WTC11 (cell line): ENCODE data around the gene CFAP161.

Source experiments
- ATF3 ChIP-seq: sonication (generic); formaldehyde crosslinking; conservative IDR thresholded peaks from 2 replicates; pipeline ENCODE4 v1.8.1; 2022; ENCODE audit warnings: mild to moderate bottlenecking, missing genetic modification reagents
- CTCF ChIP-seq: fragments of 200-600 bp; IDR thresholded peaks from 2 replicates; pipeline ENCODE4 v1.8.0; 2022; ENCODE audit warnings: antibody characterized with exemption
- ETV6 ChIP-seq: sonication (generic); formaldehyde crosslinking; IDR thresholded peaks from 2 replicates; pipeline ENCODE4 v1.8.1; 2022; ENCODE audit warnings: mild to moderate bottlenecking, missing genetic modification reagents
- FOXK1 ChIP-seq: sonication (generic); formaldehyde crosslinking; IDR thresholded peaks from 2 replicates; pipeline ENCODE4 v1.8.0; 2022; ENCODE audit warnings: mild to moderate bottlenecking, moderate library complexity, missing genetic modification reagents
- NFYB ChIP-seq: sonication (generic); formaldehyde crosslinking; conservative IDR thresholded peaks from 2 replicates; pipeline ENCODE4 v1.8.0; 2022; ENCODE audit warnings: low read depth, missing genetic modification reagents
- PRDM15 ChIP-seq: sonication (generic); formaldehyde crosslinking; IDR thresholded peaks from 2 replicates; pipeline ENCODE4 v1.8.0; 2022; ENCODE audit warnings: missing genetic modification reagents
- TEAD4 ChIP-seq: sonication (generic); formaldehyde crosslinking; IDR thresholded peaks from 2 replicates; pipeline ENCODE4 v1.8.0; 2022; ENCODE audit warnings: mild to moderate bottlenecking, missing genetic modification reagents
- ZNF121 ChIP-seq: sonication (generic); formaldehyde crosslinking; IDR thresholded peaks from 2 replicates; pipeline ENCODE4 v1.8.0; 2023; ENCODE audit warnings: missing genetic modification reagents
- ZNF423 ChIP-seq: fragments of 250-450 bp; sonication (Bioruptor Pico); IDR thresholded peaks from 2 replicates; pipeline ENCODE4 v2.1.2; 2022; ENCODE audit warnings: mild to moderate bottlenecking, moderate library complexity
- TF ChIP-seq, protein P1 (sequence below): sonication (generic); formaldehyde crosslinking; IDR thresholded peaks from 2 replicates; pipeline ENCODE4 v1.8.1; 2023; ENCODE audit warnings: mild to moderate bottlenecking, missing genetic modification reagents, moderate library complexity

- TF ChIP-seq TEAD4 (CRISPR knock-in tag) (no peak), CTCF (no peak), ZNF423 (CRISPR knock-in tag) (no peak), ATF3 (CRISPR knock-in tag) (no peak), NFYB (CRISPR knock-in tag) (no peak), PRDM15 (CRISPR knock-in tag) (no peak), ETV6 (CRISPR knock-in tag) (no peak), FOXK1 (CRISPR knock-in tag) (no peak), ZNF121 (no peak)
- TF ChIP-seq, protein P1, sequence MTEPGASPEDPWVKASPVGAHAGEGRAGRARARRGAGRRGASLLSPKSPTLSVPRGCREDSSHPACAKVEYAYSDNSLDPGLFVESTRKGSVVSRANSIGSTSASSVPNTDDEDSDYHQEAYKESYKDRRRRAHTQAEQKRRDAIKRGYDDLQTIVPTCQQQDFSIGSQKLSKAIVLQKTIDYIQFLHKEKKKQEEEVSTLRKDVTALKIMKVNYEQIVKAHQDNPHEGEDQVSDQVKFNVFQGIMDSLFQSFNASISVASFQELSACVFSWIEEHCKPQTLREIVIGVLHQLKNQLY = no peak
Observed at GRCh38 chr15:81168131-81168526, 34.1 kb downstream of the CFAP161 start.
